Endothelial cell of hepatic sinusoid (primary cell): ENCODE data around the gene APOLD1.
"Not testable (repeated sequence)": the region's sequence is repeated elsewhere in the genome, so short reads cannot be mapped to it uniquely, and the experiment has no call there.

Source experiments
- in situ Hi-C: cut with HindIII; loops from 2 replicates; pipeline ENCODE4 v1.10.0; 2017; ENCODE audit warnings: low sequenced_read_pairs

APOLD1 gene

DNA sequence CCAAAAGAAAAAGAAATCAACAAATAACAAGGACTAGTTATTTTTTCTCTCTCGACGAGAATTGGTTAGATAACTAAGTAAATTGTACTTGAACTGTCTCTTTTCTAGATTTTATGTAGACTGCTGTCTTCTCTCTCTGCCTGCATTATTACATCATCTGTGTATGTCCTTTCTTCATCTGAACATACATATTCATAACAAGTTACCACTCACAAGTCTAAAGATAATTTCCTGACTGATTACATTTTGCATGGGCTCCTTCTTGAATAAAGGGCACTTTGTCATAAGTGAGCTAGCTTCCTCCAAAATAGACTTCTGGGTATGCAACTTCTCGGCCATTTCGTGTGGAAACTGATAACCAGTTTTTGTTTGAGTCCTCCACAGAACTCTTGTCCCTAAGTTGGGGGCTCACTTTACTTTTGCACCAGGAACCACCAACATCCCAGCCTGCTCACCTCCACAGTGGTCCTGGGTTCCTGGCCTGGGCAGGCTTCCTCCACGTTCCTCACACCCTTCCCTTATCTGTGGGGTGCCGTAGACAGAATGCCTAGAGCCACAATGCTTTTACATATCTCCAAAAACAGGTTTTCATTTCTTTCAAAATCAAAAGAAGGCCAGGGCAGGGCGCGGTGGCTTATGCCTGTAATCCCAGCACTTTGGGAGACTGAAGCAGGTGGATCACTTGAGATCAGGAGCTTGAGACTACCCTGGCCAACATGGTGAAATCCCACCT is 21.5 kb downstream of the APOLD1 start:
- in situ Hi-C loops, result no loop called here

DNA sequence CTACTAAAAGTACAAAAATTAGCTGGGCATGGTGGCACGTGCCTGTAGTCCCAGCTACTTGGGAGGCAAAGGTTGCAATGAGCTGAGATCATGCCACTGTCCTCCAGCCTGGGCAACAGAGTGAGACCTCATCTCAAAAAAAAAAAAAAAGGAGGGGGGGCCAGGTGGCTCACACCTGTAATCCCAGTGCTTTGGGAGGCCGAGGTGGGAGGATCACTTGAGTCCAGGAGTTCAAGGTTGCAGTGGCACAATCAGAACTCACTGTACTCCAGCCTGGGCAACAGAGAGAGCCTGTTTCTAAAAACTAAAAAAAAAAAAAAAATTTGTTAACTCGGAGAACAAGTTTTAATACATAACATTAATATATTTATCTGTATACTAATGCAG is 22.1 kb downstream of the APOLD1 start:
- in situ Hi-C loops, result not testable (repeated sequence)

DNA sequence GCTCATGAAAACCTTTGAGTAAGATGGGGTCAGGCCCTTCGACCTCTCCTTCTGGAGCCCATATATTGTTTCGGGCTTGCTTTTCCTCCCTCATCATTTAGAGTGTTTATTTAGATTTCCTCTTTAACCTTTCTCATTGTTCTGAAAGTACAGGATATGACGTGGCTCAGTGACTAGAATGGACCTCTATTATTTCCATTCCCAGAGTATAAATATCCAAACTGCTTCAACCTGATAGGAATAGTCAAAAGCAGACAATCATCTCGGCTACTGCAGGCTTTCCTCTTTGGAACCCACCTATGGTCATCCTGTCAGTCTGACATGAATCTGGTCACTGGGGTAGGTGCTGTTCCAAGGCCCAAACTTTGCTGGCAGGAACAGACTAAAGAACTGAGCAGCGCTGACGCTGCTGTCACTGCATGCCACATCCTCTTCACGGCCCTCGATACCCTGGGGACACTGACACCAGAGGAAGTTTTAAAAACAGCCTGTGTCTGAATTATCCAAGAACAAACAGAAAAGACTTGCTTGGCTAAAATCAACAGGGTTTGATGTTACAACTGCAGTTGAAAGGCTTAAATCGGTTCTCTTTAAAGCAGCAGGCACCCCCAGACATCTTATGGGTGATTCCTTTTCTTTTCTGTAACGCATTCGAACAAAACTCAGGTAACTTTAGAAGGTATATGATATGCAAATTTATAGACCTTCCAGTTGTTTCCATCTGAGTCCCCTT is 22.7 kb downstream of the APOLD1 start:
- in situ Hi-C loops, result no loop called here

DNA sequence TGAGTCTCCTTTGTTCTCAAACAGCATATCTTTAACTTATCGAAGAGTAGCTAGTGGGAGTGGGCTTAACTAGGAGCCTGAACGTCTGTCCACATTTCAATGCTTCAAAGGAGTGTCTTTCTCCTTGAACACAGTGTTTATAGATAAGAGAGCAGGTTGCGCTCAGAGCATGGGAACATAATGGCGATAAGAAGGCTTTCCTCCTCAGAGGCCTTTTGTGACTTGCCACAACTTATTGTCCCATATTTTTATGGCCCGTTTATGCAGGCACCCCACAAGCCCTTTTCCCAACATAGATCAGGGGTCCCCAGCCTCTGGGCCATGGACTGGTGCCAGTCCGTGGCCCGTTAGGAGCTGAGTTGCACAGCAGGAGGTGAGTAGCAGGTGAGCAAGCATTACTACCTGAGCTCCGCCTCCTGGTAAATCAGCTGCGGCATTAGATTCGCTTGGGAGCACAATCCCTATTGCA is 25.1 kb downstream of the APOLD1 start:
- in situ Hi-C loops, result no loop called here

DNA sequence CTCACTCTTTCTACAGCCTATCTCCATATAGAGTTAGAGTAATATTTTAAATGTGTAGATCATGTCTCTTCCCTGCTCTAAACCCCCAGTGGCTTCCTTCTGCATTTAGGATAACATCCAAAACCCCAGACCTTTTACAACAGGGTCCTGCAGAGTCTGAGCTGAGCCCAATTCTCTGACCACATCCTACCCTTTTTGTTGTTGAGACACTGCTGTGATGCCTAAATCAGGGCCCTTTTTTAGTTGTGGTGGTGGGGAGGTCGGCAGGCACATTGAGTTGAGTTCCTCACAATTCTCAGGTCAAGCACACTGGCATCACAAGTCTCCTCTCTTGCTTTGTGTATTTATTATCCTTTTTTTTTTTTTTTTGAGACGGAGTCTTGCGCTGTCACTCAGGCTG is 25.9 kb downstream of the APOLD1 start:
- in situ Hi-C loops, result no loop called here

DNA sequence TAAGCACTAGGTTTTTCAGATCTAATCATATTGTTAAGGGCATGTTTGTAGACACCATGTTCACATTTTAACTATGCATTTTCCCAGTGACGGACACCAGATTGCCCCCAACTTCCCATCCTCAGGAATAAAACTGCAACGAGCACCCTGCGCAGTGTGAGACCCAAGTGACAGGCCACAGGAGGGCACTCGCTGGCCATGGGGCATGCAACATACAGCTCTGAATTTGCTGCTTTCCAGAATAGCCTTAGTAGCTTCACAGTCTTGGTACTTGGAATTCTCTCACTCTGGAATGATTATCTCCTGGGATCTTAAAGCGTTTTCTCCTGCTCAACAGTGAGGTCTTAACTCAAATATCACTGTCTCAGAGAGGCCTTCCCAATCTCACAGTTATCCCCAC is 26.7 kb downstream of the APOLD1 start:
- in situ Hi-C loops, result no loop called here

DNA sequence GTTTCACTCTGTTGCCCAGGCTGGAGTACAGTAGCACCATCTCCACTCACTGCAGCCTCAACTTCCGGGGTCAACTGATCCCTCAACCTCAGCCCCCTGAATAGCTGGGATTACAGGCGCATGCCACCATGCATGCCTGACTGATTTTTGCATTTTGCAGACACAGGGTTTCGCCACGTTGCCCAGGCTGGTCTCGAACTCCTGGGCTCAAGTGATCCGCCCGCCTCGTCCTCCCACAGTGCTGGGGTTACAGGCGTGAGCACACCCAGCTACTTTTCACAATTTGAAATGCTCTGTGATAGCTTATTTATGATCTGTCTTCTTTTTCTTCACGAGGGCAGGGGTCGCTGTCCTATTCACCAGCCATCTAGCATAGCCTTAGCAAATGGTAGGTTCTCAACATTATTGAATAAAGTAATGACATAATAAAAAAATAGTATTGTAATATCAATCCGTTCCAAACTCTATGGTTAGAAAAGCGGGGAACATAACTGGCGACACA is 27.2 kb downstream of the APOLD1 start:
- in situ Hi-C loops, result no loop called here

DNA sequence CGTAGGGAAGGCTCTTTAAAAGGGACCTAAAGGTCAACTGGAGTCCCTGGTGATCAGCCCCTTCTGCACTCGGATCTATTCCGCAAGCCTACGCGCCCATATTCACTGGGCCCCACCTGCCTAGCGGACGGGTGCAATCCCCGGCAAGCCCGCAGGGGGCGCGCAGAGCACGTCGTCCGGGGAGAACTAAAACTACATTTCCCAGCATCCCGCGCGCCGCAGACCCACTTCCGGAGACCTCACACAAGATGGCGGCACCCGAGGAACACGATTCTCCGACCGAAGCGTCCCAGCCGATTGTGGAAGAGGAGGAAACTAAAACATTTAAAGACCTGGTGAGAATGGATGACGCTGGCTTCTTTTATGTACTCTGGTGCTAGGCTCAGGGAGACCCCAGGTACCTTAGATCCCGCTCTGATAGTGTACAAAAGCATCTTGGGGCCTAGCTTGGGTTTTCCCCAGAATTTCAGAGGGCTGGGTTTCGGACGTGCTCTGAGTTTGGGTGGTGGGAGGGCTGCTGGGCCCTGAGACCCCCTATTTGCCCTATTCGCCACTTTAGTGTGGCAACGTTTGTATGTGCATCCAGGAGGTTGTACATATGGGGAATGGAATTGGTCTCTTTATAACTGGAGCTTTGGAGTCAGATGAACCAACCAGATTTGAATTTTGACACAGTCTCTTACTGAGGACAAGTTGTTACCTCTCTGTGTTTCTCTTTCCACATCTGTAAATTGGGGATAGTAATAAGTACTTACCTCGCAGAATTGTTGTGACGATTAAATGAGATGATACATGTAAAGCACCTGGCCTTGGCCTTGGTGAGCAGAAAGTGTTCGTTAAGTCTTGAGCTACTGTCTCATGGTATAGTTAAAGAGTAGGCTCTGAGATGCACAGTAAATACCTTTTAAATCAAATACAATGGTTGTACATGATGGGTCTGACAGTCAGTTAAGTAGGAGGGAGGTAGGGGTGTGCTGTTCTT is 28.0 kb downstream of the APOLD1 start, which contains the start of gene DDX47:
TSS of gene DDX47 (plus strand) at position 227 of the 982 bp plus-strand sequence. CDS start at position 249, 22 bp downstream.
- in situ Hi-C loops, result no loop called here

DNA sequence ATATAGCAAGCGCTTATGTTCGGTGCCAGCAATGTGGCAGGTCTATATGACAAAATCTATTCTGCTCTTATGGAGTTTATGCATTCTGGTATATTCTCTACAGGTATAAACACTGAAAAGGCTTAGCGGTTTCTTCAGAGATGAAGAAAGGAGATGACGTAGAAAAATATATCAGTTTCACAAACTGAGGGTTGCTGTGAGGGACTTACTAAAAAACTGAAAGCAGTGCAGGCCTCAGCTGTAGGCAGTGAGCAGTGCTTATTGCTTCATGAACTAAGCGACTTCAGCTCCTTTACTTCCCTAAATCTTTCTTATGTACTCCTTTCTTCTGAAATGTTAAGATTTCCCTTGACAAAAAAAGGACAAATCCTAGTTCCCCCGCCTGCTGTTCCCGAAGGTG is 32.2 kb downstream of the APOLD1 start:
- in situ Hi-C loops, result no loop called here

DNA sequence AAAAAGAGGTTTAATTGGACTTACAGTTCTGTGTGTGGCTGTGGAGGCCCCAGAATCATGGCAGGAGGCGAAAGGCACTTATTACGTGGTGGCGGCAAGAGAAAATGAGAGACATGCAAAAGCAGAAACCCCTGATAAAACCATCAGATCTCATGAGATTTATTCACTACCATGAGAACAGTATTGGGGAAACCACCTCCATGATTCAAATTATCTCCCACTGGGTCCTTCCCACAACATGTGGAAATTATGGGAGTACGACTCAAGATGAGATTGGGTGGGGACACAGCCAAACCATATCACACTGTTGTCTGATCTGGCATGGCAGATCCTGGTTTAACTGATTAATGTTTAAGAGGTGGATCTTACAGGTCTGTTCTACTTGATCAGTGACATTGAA is 33.2 kb downstream of the APOLD1 start:
- in situ Hi-C loops, result no loop called here

DNA sequence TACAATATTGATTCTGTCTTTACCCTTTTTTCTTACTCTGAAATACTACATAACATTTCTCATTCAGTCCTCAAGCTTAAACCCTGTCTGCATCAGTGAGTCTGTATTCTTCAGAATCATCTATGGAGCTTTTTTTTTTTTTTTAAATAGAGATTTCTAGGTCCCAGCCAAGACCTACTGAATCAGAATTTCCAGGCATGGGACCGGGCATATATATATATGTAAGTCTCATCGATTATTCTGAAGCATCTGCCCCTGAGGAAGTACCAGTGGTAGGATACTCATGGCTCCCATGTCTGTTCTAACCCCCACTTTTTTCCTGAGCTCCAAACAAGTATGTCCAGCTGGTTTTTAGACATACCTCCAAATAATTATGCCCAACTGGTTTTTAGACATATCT is 33.8 kb downstream of the APOLD1 start:
- in situ Hi-C loops, result no loop called here

DNA sequence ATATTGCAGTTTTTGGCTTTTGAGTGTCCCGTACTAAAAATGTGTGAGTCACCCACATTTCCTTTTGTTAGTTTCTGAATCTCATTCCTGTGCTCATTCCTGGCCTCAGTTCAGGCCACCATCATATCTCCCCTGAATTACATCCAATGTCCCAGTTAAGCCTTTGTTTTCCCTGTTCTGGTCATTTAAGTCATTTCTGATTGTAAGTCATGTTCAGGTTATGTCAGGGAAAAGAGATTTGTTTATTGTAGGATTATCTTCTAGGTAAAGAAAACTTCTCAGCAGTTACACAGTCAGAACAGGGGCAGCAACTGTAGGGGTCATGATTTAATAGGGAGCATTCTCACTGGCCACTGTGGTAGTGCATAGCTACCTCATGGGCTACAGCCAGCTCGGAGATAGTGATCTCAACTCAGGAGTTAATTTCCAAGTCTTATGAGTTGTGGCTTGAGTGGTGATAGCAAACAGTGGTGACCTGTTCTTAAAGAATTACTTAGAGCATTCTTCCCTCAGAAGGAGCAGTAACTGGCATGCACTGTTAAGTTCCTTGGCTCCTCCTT is 34.4 kb downstream of the APOLD1 start:
- in situ Hi-C loops, result no loop called here

DNA sequence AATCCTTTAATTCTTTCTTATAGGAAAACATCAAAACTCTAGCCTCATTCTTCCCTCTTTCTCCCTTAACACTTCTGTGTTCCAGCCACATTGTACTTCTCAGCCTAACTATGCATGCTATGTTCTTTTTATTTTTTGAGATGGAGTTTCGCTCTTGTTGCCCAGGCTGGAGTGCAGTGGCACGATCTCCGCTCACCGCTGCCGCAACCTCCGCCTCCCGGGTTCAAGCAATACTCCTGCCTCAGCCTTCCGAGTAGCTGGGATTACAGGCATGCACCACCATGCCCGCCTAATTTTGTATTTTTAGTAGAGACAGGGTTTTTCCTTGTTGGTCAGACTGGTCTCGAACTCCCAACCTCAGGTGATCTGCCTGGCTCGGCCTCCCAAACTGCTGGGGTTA is 34.9 kb downstream of the APOLD1 start:
- in situ Hi-C loops, result not testable (repeated sequence)

DNA sequence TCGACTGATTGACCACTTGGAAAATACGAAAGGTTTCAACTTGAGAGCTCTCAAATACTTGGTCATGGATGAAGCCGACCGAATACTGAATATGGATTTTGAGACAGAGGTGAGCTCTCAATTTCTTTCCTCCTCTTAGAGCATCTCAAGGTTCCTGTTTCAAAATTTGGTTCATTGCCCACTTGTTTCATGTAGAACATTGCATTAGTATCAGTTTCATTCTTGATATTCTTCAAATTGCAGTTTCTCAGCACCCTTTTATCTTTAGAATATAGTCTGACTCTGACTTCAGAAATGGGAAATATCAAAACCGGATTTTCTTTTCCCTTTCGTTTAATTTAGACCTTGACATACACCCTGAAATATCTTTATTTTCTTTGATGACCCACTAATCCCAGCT is 36.5 kb downstream of the APOLD1 start:
- in situ Hi-C loops, result no loop called here

DNA sequence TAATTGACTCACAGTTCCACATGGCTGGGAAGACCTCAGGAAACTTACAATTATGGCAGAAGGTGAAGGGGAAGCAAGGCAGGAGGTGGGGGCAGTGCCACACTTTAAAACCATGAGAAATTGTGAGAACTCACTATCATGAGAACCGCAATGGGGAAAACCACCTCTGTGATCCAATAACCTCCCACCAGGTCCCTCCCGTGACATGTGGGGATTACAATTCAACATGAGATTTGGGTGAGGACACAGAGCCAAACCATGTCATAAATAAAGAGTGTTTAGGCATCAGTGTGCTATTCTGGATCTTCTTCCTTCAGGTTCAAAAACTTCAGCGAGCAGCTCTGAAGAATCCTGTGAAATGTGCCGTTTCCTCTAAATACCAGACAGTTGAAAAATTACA is 37.4 kb downstream of the APOLD1 start:
- in situ Hi-C loops, result no loop called here

DNA sequence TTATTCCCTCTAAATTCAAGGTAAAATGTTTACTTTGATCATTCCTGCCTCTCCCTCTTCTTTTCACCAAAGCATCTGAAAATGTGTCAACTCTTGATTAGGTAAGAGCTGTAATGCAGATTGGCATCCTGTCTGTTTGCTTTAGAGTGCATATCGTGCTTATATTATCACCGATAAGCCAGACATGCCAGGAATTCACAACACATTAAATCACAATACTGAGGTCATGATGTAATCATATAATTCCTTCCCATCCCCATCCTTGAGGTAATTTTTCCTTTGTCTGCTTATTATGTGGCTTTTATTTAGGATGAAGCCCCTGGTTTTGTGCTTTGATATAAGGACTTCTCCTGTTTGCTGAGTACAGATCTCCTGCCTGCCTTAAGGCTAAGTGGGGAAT is 37.8 kb downstream of the APOLD1 start:
- in situ Hi-C loops, result no loop called here

DNA sequence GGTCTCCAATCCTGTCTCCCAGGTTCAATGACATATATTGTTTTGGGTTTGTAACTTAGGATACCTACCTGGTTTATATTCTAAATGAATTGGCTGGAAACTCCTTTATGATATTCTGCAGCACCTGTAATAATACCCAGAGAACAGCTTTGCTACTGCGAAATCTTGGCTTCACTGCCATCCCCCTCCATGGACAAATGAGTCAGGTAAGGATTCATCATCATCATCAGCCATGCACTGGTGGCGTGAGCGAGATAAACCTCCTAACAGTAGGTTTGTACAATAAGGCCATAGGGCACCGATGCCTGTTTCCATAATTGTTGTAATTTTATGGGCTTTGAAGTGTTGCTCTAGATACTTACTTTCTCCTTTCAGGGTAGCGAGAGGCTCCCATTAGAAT is 38.4 kb downstream of the APOLD1 start:
- in situ Hi-C loops, result no loop called here

DNA sequence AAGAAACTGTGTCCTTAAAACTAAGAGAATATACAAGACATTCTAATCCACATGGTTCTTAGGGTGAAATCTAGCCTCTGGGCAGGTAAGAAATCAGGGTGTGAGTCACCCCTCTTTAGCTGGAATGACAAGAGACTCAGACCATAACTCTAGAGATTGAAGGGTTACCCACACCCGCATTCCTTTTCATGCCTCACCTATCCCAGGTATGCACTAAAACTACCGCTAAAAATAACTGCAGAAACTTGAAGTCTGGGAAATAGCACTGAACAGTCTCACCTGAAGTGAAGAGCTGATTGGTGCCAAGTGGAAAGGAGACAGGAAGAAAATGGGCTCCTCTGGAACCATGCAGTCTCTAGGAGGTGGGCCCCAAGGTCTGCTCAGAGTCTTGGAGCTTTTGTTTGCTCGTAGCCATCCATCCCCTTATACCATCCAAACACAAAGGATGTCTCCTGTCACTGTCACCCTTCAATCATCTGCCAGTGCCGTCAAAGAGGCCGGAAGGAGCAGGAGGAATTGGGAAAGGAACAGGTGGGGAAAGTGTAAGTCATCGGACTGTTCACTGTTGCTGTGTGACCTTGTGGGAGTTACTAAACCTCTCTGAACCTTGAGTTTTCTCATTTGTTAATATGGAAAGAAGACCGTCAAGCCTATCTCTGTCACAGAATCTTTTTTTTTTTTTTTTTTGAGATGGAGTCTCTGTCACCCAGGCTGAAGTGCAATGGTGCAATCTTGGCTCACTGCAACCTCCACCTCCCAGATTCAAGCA is 50.1 kb downstream of the APOLD1 start:
- in situ Hi-C loops, result loop anchor here (5.0 kb wide), 3 partner anchors 47 to 77 kb away; partner anchors contain the start of gene APOLD1

DNA sequence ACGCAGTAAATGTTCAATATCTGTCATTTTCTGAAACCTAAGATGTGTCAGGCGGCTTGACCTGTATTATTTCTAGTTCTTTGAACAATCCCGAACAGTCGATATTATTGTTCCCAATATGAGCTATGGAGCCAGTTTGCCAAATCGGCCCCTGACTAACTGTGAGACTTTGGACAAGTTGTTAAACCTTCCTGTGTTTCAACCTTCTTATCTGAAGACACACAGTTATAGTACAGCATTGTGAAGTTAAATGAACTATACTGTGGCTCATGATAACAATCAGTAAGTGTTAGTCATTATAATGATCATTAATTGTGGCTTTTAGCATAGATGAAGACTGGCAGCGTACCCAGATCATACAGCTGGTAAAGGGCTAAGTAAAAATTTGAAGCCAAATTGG is 51.1 kb downstream of the APOLD1 start:
- in situ Hi-C loops, result loop anchor here (5.0 kb wide), 3 partner anchors 46 to 76 kb away; partner anchors contain the start of gene APOLD1
